ENCODE results near the gene ENAM. TPM values are rescaled to one million over a fixed set of nuclear protein-coding genes. Genes with fewer than 3 reads are reported as not detected.

ENAM gene
- total and polyA plus RNA-seq, 2 donors (not counting 3 experiments of a cell fraction or from before 2014, with no cell fraction given): 0.07 TPM; not detected in 1

DNA sequence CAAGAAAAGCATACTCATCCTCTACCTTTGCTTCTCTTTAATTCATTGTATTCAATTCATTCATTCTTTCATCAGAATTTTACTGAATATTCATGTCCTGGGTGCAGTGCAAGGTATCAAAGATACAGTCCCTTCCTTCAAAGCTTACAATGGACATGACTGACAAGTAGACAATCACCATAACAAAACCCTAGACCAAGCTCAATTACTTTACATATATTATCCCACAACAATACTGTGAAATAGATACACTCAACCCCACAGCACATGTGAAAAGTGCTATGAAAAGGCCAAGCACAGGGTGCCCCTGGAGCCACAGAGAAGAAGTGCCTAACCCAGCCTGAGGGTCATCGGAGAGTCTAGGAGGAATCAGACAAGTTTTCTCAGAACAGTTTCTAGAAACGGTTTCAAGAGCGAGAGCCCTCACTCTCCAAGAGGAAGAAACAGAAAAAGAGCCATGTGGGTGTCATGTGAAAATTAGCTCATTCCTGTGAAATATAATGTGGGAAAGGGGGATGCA lies 21.1 kb upstream of the ENAM start:
- Histone ChIP-seq H3K4me1 (ENCODE audit: control insufficient read depth, extremely low read depth, insufficient read depth, low read length) (no peaks in the 10 kb centered on the region), H3K4me3 (replicated peaks in 1 of 3; ENCODE audit: insufficient read depth in 1 of 3, low read depth in 1 of 3, low read length in 3 of 3) (no peak overlapping the region), H3K27ac (ENCODE audit: insufficient read depth, low read depth, low read length) (no peak overlapping the region), H3K9me1 (replicated peaks; ENCODE audit: control insufficient read depth, extremely low read depth, insufficient read depth, low read length) (no peaks in the 10 kb centered on the region), H3K36me3 (ENCODE audit: control insufficient read depth in 2 of 2, extremely low read depth in 1 of 2, insufficient read depth in 2 of 2, low read length in 2 of 2) (no peaks in the 10 kb centered on the region), H3K27me3 (ENCODE audit: control insufficient read depth in 2 of 2, insufficient read depth in 2 of 2, low read length in 2 of 2) (peaks cover 6 to 9% of the 10 kb centered on the region in 2 experiments), H3K9me3 (replicated peaks; ENCODE audit: control insufficient read depth, insufficient read depth, low read length) (no peaks in the 10 kb centered on the region), H3K9ac (replicated peaks; ENCODE audit: extremely low read depth, insufficient read depth, low read length) (no peak overlapping the region), H3K4me2 (ENCODE audit: insufficient read depth, low read length) (no peak overlapping the region), H3K79me2 (ENCODE audit: control insufficient read depth, insufficient read depth, low read length) (no peaks in the 10 kb centered on the region), H2AFZ (ENCODE audit: low read depth, low read length) (no peak overlapping the region), H4K20me1 (replicated peaks; ENCODE audit: control insufficient read depth, extremely low read depth, insufficient read depth, low read length) (no peaks in the 10 kb centered on the region)
- dilution Hi-C loops (cut with MboI; ENCODE audit: extremely low pct_ligation_motif_present, low sequenced_read_pairs): no loop called here
- BruUV-seq (replicated peaks): no TSS peak
- FAIRE-seq: no peak
- CTCF ChIA-PET: interaction anchor here (1.6 to 1.9 kb wide), 2 partner anchors 9 kb away, joined by 3 to 6 read pairs; no protein-coding TSS in a partner anchor
- POLR2A ChIA-PET: no interaction called here
- no peak for TF ChIP-seq FOS (IDR thresholded peaks at IDR 0.05; ENCODE audit: borderline replicate concordance, insufficient read depth, low read length)
- TF ChIP-seq POLR2AphosphoS5 (IDR thresholded peaks at IDR 0.05; ENCODE audit: insufficient read depth, low read depth, low read length): no peak
- TF ChIP-seq, protein P1, sequence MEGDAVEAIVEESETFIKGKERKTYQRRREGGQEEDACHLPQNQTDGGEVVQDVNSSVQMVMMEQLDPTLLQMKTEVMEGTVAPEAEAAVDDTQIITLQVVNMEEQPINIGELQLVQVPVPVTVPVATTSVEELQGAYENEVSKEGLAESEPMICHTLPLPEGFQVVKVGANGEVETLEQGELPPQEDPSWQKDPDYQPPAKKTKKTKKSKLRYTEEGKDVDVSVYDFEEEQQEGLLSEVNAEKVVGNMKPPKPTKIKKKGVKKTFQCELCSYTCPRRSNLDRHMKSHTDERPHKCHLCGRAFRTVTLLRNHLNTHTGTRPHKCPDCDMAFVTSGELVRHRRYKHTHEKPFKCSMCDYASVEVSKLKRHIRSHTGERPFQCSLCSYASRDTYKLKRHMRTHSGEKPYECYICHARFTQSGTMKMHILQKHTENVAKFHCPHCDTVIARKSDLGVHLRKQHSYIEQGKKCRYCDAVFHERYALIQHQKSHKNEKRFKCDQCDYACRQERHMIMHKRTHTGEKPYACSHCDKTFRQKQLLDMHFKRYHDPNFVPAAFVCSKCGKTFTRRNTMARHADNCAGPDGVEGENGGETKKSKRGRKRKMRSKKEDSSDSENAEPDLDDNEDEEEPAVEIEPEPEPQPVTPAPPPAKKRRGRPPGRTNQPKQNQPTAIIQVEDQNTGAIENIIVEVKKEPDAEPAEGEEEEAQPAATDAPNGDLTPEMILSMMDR (IDR thresholded peaks at IDR 0.05; ENCODE audit: extremely low read depth in 1 of 2, insufficient read depth in 1 of 2, low read depth in 1 of 2, low read length in 2 of 2): no peak
- TF ChIP-seq, protein P2, sequence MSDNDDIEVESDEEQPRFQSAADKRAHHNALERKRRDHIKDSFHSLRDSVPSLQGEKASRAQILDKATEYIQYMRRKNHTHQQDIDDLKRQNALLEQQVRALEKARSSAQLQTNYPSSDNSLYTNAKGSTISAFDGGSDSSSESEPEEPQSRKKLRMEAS (IDR thresholded peaks at IDR 0.05; ENCODE audit: insufficient read depth, insufficient read length): no peak
- TF ChIP-seq GATA2 (IDR thresholded peaks at IDR 0.05; ENCODE audit: insufficient read depth, insufficient read length, low read depth, low read length): no peak
- no peak for TF ChIP-seq POLR2A (IDR thresholded peaks at IDR 0.05; ENCODE audit: low read depth, low read length)
- TF ChIP-seq JUN (IDR thresholded peaks at IDR 0.05; ENCODE audit: borderline replicate concordance, insufficient read depth, insufficient read length, low read depth): no peak
- no peak for TF ChIP-seq EZH2 (IDR thresholded peaks at IDR 0.05; ENCODE audit: borderline replicate concordance, low read depth, low read length, severe bottlenecking)
- no peak for TF ChIP-seq MYC (IDR thresholded peaks at IDR 0.05; ENCODE audit: low read depth, low read length)
- no peak for DNase-seq (ENCODE audit: low read depth, low spot score)
- intact Hi-C loops (cut with micrococcal nuclease): no loop called here

All from endothelial cell of umbilical vein (primary cell).